Mesendoderm (in vitro differentiated cells): ENCODE measurements around the gene OR10AG1.
A peak's percentile ranks its signal among the peaks of the same experiment; 100 is the strongest.

Experiments used
- DNase-seq: peaks from one replicate; pipeline ENCODE4 v3.0.0; 2013
- H2AK5ac ChIP-seq: 2 replicates; pipeline ENCODE4 v1.6.1; 2013; ENCODE audit warnings: low read length, inconsistent platforms
- H2BK120ac ChIP-seq: 2 replicates; pipeline ENCODE4 v1.6.1; 2013; ENCODE audit warnings: low read depth, mild to moderate bottlenecking, low read length, moderate library complexity, mixed read lengths
- H2BK15ac ChIP-seq: replicated peaks from 2 replicates; pipeline ENCODE4 v1.6.1; 2013; ENCODE audit warnings: low read depth, mild to moderate bottlenecking, moderate library complexity
- H2BK5ac ChIP-seq: 2 replicates; pipeline ENCODE4 v1.6.1; 2013; ENCODE audit warnings: low read length, inconsistent platforms
- H3K18ac ChIP-seq: 2 replicates; pipeline ENCODE4 v1.6.1; 2013; ENCODE audit warnings: mild to moderate bottlenecking, low read length, mixed read lengths
- H3K23ac ChIP-seq: one replicate; pipeline ENCODE4 v1.6.1; 2013; ENCODE audit warnings: low read length
- H3K27ac ChIP-seq: 2 replicates; pipeline ENCODE4 v1.5.1; 2013; ENCODE audit warnings: low read depth, mild to moderate bottlenecking, inconsistent platforms, low read length, moderate library complexity
- H3K27me3 ChIP-seq: 2 replicates; pipeline ENCODE4 v1.6.1; 2013; ENCODE audit warnings: low read length, control low read depth, mild to moderate bottlenecking, inconsistent platforms; ENCODE audit not compliant: insufficient read depth, poor library complexity
- H3K36me3 ChIP-seq: 2 replicates; pipeline ENCODE4 v1.6.1; 2013; ENCODE audit warnings: low read length, inconsistent platforms; ENCODE audit not compliant: control insufficient read depth, insufficient read depth
- H3K4ac ChIP-seq: one replicate; pipeline ENCODE4 v1.6.1; 2013; ENCODE audit warnings: low read depth, mild to moderate bottlenecking, low read length, moderate library complexity
- H3K4me1 ChIP-seq: 2 replicates; pipeline ENCODE4 v1.6.1; 2013; ENCODE audit warnings: low read depth, low read length, inconsistent platforms; ENCODE audit not compliant: control insufficient read depth
- H3K4me2 ChIP-seq: 2 replicates; pipeline ENCODE4 v1.6.1; 2013; ENCODE audit warnings: low read length
- H3K4me3 ChIP-seq: 2 replicates; pipeline ENCODE4 v1.5.1; 2013; ENCODE audit warnings: mild to moderate bottlenecking, low read length
- H3K56ac ChIP-seq: one replicate; pipeline ENCODE4 v1.6.1; 2013; ENCODE audit warnings: low read length
- H3K79me1 ChIP-seq: 2 replicates; pipeline ENCODE4 v1.6.1; 2013; ENCODE audit warnings: low read length, inconsistent platforms
- H3K79me2 ChIP-seq: 2 replicates; pipeline ENCODE4 v1.6.1; 2013; ENCODE audit warnings: mild to moderate bottlenecking, low read length; ENCODE audit not compliant: control insufficient read depth, insufficient read depth
- H3K9ac ChIP-seq: 2 replicates; pipeline ENCODE4 v1.6.1; 2013; ENCODE audit warnings: low read length, inconsistent platforms
- H4K5ac ChIP-seq: one replicate; pipeline ENCODE4 v1.6.1; 2013; ENCODE audit warnings: low read length
- H4K8ac ChIP-seq: one replicate; pipeline ENCODE4 v1.6.1; 2013; ENCODE audit warnings: low read depth, mild to moderate bottlenecking, control low read depth, low read length, moderate library complexity
- WGBS: extraction: QIAGEN DNeasy Blood & Tissue Kit; methylation state at CpG from one replicate; pipeline ENCODE4 v1.1.7; 2013; ENCODE audit warnings: low lambda C conversion rate, missing lambda C conversion rate; ENCODE audit not compliant: insufficient coverage; ENCODE audit errors: extremely low coverage; 5-methylcytosine and 5-hydroxymethylcytosine counted together

The OR10AG1 gene

GRCh38 chr11:55966391-55966790 lies 3.4 kb downstream of the OR10AG1 start:
- H3K4ac ChIP-seq = no peak overlapping the region
- H3K56ac ChIP-seq = no peak overlapping the region
- no peak overlapping the region for H2AK5ac ChIP-seq
- no peak overlapping the region for H2BK5ac ChIP-seq
- H3K4me2 ChIP-seq = no peak overlapping the region
- H3K79me1 ChIP-seq = no peaks in the 10 kb centered on the region
- no peaks in the 10 kb centered on the region for H3K79me2 ChIP-seq
- WGBS = no CpG with 5 or more reads among the region's 2 CpGs
- no peak overlapping the region for H3K27ac ChIP-seq
- H3K9ac ChIP-seq = no peak overlapping the region
- no peak overlapping the region for H3K23ac ChIP-seq
- no peak overlapping the region for H3K18ac ChIP-seq
- H2BK120ac ChIP-seq = no peak overlapping the region
- H3K4me1 ChIP-seq = no peaks in the 10 kb centered on the region
- DNase-seq = peak; percentile 72
- no peaks in the 10 kb centered on the region for H3K36me3 ChIP-seq
- H2BK15ac ChIP-seq = no peak overlapping the region
- H4K8ac ChIP-seq = no peak overlapping the region
- no peaks in the 10 kb centered on the region for H3K27me3 ChIP-seq
- no peak overlapping the region for H3K4me3 ChIP-seq
- no peak overlapping the region for H4K5ac ChIP-seq

GRCh38 chr11:55956521-55956920 lies 13.2 kb downstream of the OR10AG1 start:
- no peak overlapping the region for H3K18ac ChIP-seq

DNA sequence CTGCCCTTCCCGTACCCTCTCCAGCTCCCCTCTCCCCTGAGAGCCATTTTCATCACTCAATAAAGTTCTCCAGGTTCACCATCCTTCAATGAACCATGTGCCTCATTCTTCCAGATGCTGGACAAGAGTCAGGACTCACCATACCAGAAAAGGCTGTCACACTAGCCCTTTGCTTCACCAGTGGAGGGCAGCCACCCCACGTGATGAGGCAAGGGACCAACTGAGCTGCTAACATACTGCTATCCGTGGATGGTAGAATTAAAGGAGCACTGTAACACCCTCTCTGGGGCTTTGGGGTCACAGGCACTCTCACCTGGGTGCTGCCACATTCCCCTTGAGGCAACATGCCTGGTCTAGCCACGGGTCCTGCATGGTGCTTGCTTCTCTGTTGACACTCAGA lies 20.4 kb downstream of the OR10AG1 start:
- Histone ChIP-seq H3K4ac (no peak overlapping the region), H3K23ac (no peak overlapping the region), H2BK120ac (no peak overlapping the region), H3K36me3 (no peaks in the 10 kb centered on the region), H3K79me1 (no peaks in the 10 kb centered on the region), H3K27me3 (no peaks in the 10 kb centered on the region), H2BK15ac (no peak overlapping the region), H4K8ac (no peak overlapping the region), H2BK5ac (no peak overlapping the region), H3K27ac (no peak overlapping the region), H3K79me2 (no peaks in the 10 kb centered on the region), H3K4me3 (no peak overlapping the region), H2AK5ac (no peak overlapping the region), H3K18ac (no peak overlapping the region), H3K9ac (no peak overlapping the region), H4K5ac (no peak overlapping the region), H3K4me1 (no peaks in the 10 kb centered on the region), H3K56ac (no peak overlapping the region), H3K4me2 (no peak overlapping the region)
- WGBS = no CpG with 5 or more reads among the region's 4 CpGs
- peak; percentile 25 for DNase-seq

More at GRCh38 chr11:55956521-55956920, 13.2 kb downstream of the OR10AG1 start:
- Histone ChIP-seq H3K4me1 (no peaks in the 10 kb centered on the region), H3K4me2 (no peak overlapping the region), H4K5ac (no peak overlapping the region), H3K27me3 (no peaks in the 10 kb centered on the region), H3K4ac (no peak overlapping the region), H3K79me1 (no peaks in the 10 kb centered on the region), H2AK5ac (no peak overlapping the region), H3K36me3 (no peaks in the 10 kb centered on the region), H3K4me3 (no peak overlapping the region), H4K8ac (no peak overlapping the region), H3K56ac (no peak overlapping the region), H3K79me2 (no peaks in the 10 kb centered on the region), H3K9ac (no peak overlapping the region), H2BK15ac (no peak overlapping the region), H2BK5ac (no peak overlapping the region), H2BK120ac (no peak overlapping the region), H3K27ac (no peak overlapping the region), H3K23ac (no peak overlapping the region)
- DNase-seq = no peak
- no CpG with 5 or more reads among the region's 4 CpGs for WGBS

- WGBS = no CpG with 5 or more reads among the region's 3 CpGs
- no peak overlapping the region for H2BK5ac ChIP-seq
- no peaks in the 10 kb centered on the region for H3K79me2 ChIP-seq
- H3K27ac ChIP-seq = no peak overlapping the region
- H3K36me3 ChIP-seq = no peaks in the 10 kb centered on the region
- no peak overlapping the region for H2BK15ac ChIP-seq
- H3K4ac ChIP-seq = no peak overlapping the region
- no peak overlapping the region for H2AK5ac ChIP-seq
- H4K8ac ChIP-seq = no peak overlapping the region
- no peaks in the 10 kb centered on the region for H3K4me1 ChIP-seq
- no peak overlapping the region for H3K4me2 ChIP-seq
- H3K27me3 ChIP-seq = no peaks in the 10 kb centered on the region
- DNase-seq = peak; percentile 69
- no peak overlapping the region for H2BK120ac ChIP-seq
- no peak overlapping the region for H3K4me3 ChIP-seq
- H3K79me1 ChIP-seq = no peaks in the 10 kb centered on the region
- no peak overlapping the region for H4K5ac ChIP-seq
- H3K9ac ChIP-seq = no peak overlapping the region
- H3K18ac ChIP-seq = no peak overlapping the region
- no peak overlapping the region for H3K56ac ChIP-seq
- H3K23ac ChIP-seq = no peak overlapping the region
These were observed 26.9 kb downstream of the OR10AG1 start for GRCh38 chr11:55942785-55943392.

DNA sequence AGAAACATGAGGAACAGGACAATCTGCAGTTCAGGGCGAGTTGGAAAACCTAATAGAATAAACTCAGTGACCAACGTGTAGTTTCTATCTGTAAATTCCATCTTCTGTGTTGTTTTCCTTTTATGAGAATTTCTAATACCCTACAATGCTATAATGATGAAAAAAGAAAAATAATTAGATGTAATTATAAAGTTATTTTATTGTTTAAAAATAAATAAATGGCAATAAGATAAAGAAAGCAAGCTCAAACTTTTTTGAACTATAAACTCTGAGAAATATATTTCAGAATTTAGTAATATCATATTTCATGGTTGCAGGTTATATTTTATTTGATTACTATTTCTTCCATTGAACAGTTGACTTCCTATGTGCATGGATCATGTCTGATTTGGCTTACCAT lies 33.4 kb downstream of the OR10AG1 start, which contains the start of gene OR5I1:
Gene OR5I1, minus strand, starts transcription at position 101 of the 400 bp plus-strand sequence. Its CDS starts 0 bp downstream, at position 101.
- H4K5ac ChIP-seq = no peak within 1 kb of the TSS
- no peak within 1 kb of the TSS for H3K9ac ChIP-seq
- no peak within 1 kb of the TSS for H3K56ac ChIP-seq
- no peak within 1 kb of the TSS for H3K4me2 ChIP-seq
- H3K27ac ChIP-seq = no peak within 1 kb of the TSS
- no peaks in the 10 kb centered on the region for H3K36me3 ChIP-seq
- H4K8ac ChIP-seq = no peak within 1 kb of the TSS
- no peaks in the 10 kb centered on the region for H3K4me1 ChIP-seq
- no peak within 1 kb of the TSS for H3K23ac ChIP-seq
- WGBS = no CpG with 5 or more reads among the region's 2 CpGs
- no peak within 1 kb of the TSS for H2BK15ac ChIP-seq
- H3K79me2 ChIP-seq = no peaks in the 10 kb centered on the region
- DNase-seq = no peak
- no peak within 1 kb of the TSS for H3K4ac ChIP-seq
- H3K27me3 ChIP-seq = no peaks in the 10 kb centered on the region
- H2AK5ac ChIP-seq = no peak within 1 kb of the TSS
- H3K79me1 ChIP-seq = no peaks in the 10 kb centered on the region
- H3K4me3 ChIP-seq = no peak within 1 kb of the TSS
- H2BK5ac ChIP-seq = no peak within 1 kb of the TSS
- no peak within 1 kb of the TSS for H3K18ac ChIP-seq
- no peak within 1 kb of the TSS for H2BK120ac ChIP-seq

DNA sequence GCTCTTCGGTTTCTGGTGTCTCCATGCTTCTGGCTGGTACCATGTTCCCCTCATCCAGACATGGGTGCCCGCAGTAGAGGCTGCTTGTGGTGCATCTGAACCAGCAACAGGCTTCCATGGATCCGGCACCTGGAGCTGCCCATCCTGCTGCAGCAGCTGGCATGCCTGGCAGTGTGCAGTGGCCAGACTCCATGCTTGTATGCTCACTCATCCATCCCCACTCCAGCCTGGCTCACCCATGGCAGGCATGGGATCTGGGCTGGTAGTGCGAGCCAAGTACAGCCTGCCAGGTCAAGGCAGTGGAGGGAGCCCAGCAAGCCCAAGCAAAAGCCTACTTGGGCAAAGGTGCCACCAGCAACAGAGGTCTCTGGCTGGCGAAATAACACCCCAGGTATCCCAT lies 49.2 kb downstream of the OR10AG1 start:
- Histone ChIP-seq H2BK120ac (no peak overlapping the region), H3K56ac (no peak overlapping the region), H3K27ac (no peak overlapping the region), H3K9ac (no peak overlapping the region), H3K18ac (no peak overlapping the region), H3K79me1 (no peaks in the 10 kb centered on the region), H3K4me2 (no peak overlapping the region), H4K8ac (no peak overlapping the region), H3K4me1 (no peaks in the 10 kb centered on the region), H3K23ac (no peak overlapping the region), H3K4me3 (no peak overlapping the region), H2BK5ac (no peak overlapping the region), H2BK15ac (no peak overlapping the region), H3K79me2 (no peaks in the 10 kb centered on the region), H3K4ac (no peak overlapping the region), H4K5ac (no peak overlapping the region), H2AK5ac (no peak overlapping the region), H3K27me3 (no peaks in the 10 kb centered on the region), H3K36me3 (no peaks in the 10 kb centered on the region)
- DNase-seq = no peak
- WGBS = no CpG with 5 or more reads among the region's 5 CpGs
